HG02885 (cell line): ENCODE data around the gene MGAT4C.
"Not testable (repeated sequence)": the region's sequence is repeated elsewhere in the genome, so short reads cannot be mapped to it uniquely, and the experiment has no call there.

ENCODE experiments used
- ATAC-seq: cut with Tn5 transposase; IDR thresholded peaks from one replicate; pipeline ENCODE4 v1.9.1; 2021; ENCODE audit warnings: mild to moderate bottlenecking; ENCODE audit not compliant: unreplicated experiment, poor library complexity

The MGAT4C gene

GRCh38 chr12:86256163-86256562, at the start of gene MGAT4C:
MGAT4C (minus strand) TSS chr12:86256391.
- no peak for ATAC-seq

DNA sequence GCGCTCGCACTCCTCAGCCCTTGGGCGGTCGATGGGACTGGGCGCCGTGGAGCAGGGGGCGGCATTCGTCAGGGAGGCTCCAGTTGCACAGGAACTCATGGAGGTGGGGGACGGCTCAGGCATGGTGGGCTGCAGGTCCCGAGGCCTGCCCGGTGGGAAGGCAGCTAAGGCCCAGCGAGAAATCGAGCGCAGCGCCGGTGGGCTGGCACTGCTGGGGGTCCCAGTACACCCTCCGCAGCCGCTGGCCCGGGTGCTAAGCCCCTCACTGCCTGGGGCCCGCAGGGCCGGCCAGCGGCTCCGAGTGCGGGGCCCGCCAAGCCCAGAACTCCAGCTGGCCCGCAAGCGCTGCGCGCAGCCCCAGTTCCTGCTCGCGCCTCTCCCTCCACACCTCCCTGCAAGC, 40.2 kb upstream of the MGAT4C start:
- not testable (repeated sequence) for ATAC-seq

DNA sequence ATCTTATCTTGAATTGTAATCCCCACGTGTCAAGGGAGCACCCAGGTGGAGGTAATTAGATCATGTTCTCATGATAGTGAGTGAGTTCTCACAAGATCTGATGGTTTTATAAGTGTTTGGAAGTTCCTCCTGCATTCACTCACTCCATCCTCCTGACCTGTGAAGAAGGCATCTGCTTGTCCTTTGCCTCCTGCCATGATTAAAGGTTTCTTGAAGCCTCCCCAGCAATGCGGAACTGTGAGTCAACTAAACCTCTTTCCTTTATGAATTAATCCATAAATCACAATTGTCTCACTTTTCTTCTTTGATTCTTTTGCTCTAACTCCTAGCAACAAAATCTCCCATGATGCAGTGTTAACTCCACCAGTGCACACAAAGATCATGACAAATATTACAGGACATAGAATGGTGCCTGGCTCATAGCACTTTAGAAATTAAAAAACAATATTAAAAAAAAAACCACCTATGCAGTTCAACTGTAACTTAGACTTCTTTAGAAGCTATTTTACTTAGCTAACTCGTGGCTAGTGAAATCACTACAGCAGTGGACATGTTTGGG, 37.6 kb upstream of the MGAT4C start:
- ATAC-seq, result no peak

- ATAC-seq, result no peak
These were observed 36.3 kb upstream of the MGAT4C start for GRCh38 chr12:86292480-86292879.

GRCh38 chr12:86290615-86291014, 34.4 kb upstream of the MGAT4C start:
- no peak for ATAC-seq

- ATAC-seq, result no peak
These were observed 29.9 kb upstream of the MGAT4C start for GRCh38 chr12:86286119-86286518.

- ATAC-seq, result no peak
These were observed 27.4 kb upstream of the MGAT4C start for GRCh38 chr12:86283620-86284019.

DNA sequence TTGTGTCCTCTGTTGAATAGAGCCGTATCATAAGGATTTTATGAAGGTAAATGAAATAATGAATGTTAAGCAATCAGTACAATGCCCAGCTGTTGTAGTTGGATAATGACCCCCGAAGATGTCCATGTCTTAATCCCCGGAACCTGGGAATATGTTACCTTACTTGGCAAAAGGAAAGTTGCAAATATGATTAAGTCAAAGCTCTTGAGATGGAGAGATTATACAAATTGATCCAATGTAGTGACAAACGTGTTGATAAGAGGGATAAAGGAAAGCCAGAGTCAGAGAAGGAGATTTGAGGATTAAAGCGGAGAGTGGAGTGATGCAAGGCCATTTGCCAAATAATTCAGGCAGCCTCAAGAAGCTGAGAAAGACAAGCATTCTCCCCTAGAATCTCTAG, 19.2 kb upstream of the MGAT4C start:
- no peak for ATAC-seq

- ATAC-seq, result no peak
These were observed 9.1 kb upstream of the MGAT4C start for GRCh38 chr12:86265329-86265695.

DNA sequence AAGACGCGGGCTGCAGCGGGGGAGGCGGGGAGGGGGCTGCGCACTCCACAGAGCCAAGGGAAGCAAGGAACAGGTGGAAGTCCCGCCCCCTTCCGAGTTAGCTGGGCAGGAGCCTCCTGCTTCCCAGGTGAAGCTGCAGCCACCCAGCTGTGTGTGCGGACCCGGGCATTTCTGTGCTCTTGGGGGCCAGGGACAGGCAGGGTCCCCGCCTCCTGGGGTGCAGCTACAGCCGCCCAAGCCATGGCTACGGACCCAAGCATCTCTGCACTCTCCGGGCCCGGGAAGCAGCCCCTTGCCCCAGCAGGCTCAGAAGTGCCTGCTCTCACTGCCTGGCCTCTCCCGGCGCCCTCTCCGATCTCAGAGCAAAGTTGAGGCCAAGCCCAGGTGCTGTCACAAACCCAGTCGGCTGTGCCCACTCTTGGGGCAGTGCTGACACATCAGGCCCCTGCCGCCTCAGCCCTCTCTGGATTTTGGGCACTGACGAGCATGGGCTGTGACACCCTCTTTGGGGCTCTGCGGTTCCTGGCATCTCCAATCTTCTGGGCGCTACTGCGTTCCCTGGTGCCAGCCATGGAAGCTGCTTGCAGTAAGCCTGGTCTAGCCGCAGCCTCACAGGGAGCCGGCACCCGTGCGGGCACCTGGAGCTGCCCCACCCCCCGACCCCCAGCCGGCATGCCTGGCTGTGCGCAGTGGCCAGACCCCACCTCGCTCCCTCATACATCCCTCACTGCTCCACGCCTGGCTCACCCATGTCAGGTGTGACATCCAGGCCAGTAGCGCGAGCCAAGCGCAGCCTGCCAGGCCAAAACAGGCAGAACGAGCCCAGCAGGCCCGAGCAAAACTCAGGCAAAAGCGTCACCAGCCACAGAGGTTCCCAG, 8.5 kb upstream of the MGAT4C start:
- ATAC-seq, result no peak

DNA sequence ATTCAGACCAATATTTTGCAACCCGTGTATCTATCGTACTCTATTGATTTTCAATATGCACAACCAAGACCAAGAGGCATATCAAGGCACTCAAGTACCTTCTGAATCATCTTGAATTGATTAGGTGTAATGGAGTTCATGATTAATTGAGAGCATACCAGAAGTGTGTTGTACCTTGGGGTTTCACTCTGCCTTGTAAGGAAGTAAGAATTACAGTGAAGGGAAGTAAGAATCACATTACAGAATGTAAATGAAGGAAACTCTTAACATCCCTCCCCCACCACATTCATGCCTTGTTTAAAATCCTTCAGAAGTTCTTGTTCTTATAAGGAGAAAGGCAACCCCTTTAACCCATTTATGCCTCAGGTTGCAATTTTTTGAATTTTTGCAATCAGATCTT, 5.4 kb upstream of the MGAT4C start:
- no peak for ATAC-seq

DNA sequence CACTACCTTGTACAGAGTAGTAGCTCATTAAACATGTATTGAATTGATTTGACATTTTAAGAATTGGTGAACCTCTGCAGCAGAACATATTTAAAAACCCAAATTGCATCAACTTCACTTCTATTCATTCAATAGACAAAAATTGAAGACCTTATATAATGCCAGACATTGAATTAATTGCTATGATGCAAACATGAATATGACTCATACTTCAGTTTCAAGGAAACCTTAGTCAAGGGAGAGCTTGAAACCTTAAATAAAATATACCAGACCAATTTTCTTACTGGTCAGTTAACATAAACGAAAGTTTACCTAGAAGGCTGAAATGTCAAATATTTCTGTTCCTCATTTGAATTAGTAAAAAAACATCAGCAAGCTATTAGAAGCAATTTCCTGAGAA, 5.0 kb upstream of the MGAT4C start:
- no peak for ATAC-seq

- ATAC-seq, result no peak
These were observed 4.0 kb upstream of the MGAT4C start for GRCh38 chr12:86260183-86260582.

- ATAC-seq, result no peak
These were observed 943 bp upstream of the MGAT4C start for GRCh38 chr12:86257134-86257533.

DNA sequence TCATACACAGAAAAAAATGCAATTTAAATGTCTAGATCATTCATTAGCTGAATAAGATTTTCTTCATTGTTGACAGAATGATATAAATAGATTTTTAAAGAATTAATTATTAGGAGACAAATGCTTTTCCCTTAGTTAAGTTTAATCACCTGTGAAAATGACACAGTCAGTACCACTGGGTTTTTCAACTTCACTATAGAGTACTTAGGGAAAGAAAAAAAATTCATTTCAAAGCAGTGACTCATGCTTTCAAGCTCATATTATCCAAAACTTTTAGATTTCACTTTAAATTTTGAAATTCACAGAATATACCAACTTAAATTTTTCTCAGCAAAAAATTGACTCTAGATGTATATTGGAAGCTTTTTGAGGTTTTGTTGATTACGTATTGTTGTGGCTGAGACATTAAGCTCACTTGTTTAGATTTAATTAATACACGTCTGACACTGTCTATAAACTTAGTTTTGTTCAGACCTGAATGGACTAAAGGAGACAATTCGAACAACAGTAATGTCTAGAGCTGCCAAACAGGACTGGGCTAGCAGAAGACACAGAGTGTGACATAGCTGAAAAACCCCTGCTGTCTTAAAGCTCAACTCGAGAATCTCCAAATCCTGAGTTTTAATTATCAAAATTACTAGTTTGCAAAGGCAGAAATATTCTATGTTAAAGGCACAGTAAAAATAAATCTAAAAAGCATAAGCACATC, 1.6 kb downstream of the MGAT4C start:
- ATAC-seq, result no peak

DNA sequence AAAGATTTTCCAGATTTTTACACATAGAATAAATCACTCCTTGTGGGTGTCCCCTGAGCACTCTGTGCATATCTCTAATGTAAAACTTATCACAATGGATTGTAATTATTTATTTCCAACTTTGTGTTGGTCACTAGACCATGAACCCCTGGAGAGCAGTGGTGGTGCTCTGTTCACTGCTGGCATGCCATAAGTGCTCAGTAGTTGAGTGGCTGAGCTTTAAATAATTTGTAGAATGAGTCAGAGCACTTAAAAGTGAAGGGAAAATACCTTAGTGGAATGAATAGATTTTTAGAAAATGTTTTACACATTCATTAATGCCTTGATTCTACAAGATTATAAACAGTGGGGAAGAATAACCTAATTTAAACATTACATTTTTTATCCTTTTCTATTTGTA, 6.3 kb downstream of the MGAT4C start:
- no peak for ATAC-seq

- no peak for ATAC-seq
These were observed 6.9 kb downstream of the MGAT4C start for GRCh38 chr12:86249276-86249675.

GRCh38 chr12:86247871-86248270, 8.3 kb downstream of the MGAT4C start:
- ATAC-seq, result no peak

- ATAC-seq, result no peak
These were observed 14.6 kb downstream of the MGAT4C start for GRCh38 chr12:86241600-86241999.

GRCh38 chr12:86234316-86234855, 21.8 kb downstream of the MGAT4C start:
- no peak for ATAC-seq

DNA sequence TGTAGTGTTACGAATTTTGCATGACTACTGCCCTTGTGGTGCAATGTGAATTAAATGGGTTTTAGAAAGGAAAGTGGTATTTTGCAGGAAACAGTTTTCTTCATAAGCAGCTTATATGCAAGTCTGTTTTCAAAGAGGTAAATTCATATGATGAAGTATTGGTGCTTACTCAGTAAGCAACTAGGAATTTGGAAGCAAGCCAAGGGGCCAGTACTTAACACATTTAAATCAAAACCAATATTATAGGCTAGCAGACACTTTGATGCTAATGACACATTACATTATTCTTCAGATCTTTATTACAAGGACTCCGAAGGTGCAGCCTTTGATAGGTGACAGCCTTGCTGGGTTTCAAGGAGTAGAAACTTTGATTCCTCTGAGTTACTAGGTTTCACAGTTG, 23.1 kb downstream of the MGAT4C start:
- ATAC-seq, result no peak
